Activated CD4-positive, alpha-beta memory T cell treated with anti-CD3 and anti-CD28 coated beads, Interleukin-2, amount 10 ng/mL, durations not matched to agents 7 days and 5 days (primary cell): ENCODE measurements around the gene CCDC188. TPM values are rescaled to one million over a fixed set of nuclear protein-coding genes. Genes with fewer than 3 reads are reported as not detected.

ENCODE experiments used
- CTCF ChIA-PET: fragments of 350-600 bp; sonication (Branson Sonifier 250); formaldehyde crosslinking; loops from one replicate; lab custom pipeline; 2021; ENCODE audit warnings: antibody characterized with exemption, inconsistent platforms; lab: Charles Lee
- POLR2A ChIA-PET: fragments of 350-600 bp; sonication (Branson Sonifier 250); formaldehyde crosslinking; loops from one replicate; lab custom pipeline; 2021; ENCODE audit warnings: antibody characterized with exemption; lab: Charles Lee
- DNase-seq: peaks from one replicate; pipeline ENCODE4 v3.0.0-alpha.2; 2020
- H3K27ac Mint-ChIP-seq: one replicate; pipeline ENCODE4 v1.8.0; 2021; ENCODE audit warnings: mild to moderate bottlenecking, mixed read lengths
- H3K27me3 Mint-ChIP-seq: one replicate; pipeline ENCODE4 v1.8.0; 2021; ENCODE audit warnings: mixed read lengths
- H3K36me3 Mint-ChIP-seq: one replicate; pipeline ENCODE4 v1.8.0; 2021; ENCODE audit warnings: low read depth, mixed read lengths
- H3K4me1 Mint-ChIP-seq: one replicate; pipeline ENCODE4 v1.8.0; 2021; ENCODE audit warnings: mixed read lengths
- H3K4me3 Mint-ChIP-seq: one replicate; pipeline ENCODE4 v1.8.0; 2021; ENCODE audit warnings: mild to moderate bottlenecking, mixed read lengths
- H3K9me3 Mint-ChIP-seq: one replicate; pipeline ENCODE4 v1.8.0; 2021; ENCODE audit warnings: mixed read lengths
- total RNA-seq, 2 experiments: library from RNA; stranded (reverse); gene quantifications; one replicate each; pipeline ENCODE4 v1.2.3, GENCODE V29; 2021

CCDC188 gene
- total RNA-seq, 2 experiments from 2014 or later: 0.33 to 0.76 TPM

GRCh38 chr22:20146777-20147176, 4.1 kb downstream of the CCDC188 start:
- H3K9me3 Mint-ChIP-seq: no peaks in the 10 kb centered on the region
- no peak overlapping the region for H3K27ac Mint-ChIP-seq
- H3K4me1 Mint-ChIP-seq: no peaks in the 10 kb centered on the region
- CTCF ChIA-PET: no interaction called here
- DNase-seq: no peak
- H3K27me3 Mint-ChIP-seq: no peaks in the 10 kb centered on the region
- POLR2A ChIA-PET: no interaction called here
- H3K36me3 Mint-ChIP-seq: no peaks in the 10 kb centered on the region
- H3K4me3 Mint-ChIP-seq: no peak overlapping the region

GRCh38 chr22:20145832-20146223, 5.0 kb downstream of the CCDC188 start:
- POLR2A ChIA-PET: no interaction called here
- Mint-ChIP-seq H3K9me3 (no peaks in the 10 kb centered on the region), H3K27ac (no peak overlapping the region), H3K27me3 (no peaks in the 10 kb centered on the region), H3K36me3 (no peaks in the 10 kb centered on the region), H3K4me3 (no peak overlapping the region), H3K4me1 (no peaks in the 10 kb centered on the region)
- DNase-seq: no peak
- CTCF ChIA-PET: no interaction called here

DNA sequence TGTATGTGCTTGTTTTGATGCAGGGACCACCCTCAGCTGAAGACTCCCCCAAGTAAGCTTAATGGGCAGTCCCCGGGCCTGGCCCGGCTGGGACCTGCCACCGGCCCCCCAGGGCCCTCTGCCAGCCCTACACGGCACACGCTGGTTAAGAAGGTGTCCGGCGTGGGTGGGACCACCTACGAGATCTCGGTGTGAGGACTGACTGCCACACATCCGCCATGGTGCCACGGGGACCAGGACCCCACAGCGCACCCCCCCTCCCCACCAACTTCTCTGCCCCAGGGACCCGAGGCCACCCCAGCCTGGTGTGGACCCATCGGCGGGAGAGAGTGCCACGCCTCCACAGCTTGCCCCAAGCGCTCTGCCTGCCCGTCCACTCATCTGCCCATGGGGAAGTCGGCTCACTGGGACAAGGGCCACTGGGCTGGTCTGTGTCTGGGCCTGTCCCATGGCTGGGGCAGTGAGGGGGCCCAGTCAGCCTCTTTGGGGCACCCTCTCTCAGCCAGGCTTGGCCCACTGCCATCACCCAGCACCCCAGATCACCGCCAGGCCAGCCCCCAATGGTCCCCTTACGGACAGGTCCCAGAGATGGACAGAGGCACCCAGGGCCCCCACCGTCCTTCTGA, 5.5 kb downstream of the CCDC188 start:
- Mint-ChIP-seq H3K9me3 (no peaks in the 10 kb centered on the region), H3K4me3 (no peak overlapping the region), H3K4me1 (no peaks in the 10 kb centered on the region), H3K27me3 (no peaks in the 10 kb centered on the region), H3K36me3 (no peaks in the 10 kb centered on the region), H3K27ac (no peak overlapping the region)
- ChIA-PET POLR2A (no interaction called here), CTCF (no interaction called here)
- DNase-seq: no peak

DNA sequence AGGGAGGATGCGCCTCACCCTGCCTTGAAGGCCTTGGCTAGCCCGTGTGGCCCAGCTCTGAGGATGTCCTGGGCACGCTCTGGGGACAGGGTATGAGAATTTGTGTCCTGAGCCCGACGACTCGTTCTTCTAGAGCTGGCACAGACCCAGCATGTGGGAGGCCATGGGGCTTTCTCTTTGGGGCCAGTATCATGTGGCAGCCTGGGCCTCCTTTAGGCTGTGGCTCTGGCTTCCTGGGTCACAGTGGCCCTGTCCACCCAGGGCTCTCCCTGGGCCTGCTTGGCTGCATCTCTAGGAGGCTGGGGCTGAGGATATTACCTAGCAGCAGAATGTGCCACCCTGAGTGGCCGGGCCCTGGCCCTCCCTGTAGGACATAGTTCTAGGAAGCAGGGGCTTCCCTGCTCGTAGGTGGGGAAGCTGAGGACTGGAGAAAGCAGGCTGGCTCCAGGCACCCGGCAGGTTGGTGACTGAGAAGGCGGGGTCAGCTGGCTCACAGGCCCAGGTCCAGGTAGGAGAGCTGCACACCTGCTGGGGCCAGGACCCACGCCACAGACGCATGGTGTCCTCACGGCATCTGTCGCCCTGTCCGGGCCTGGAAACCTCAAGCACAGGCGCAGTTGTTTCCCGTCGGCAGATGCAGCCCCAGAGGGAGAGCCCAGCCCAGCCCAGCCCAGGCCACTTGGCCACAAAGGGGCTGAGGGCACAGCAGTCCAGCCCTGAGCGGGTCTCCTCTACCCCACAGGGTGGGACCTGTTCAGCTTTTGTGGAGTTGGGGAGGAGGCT, 6.8 kb downstream of the CCDC188 start:
- DNase-seq: no peak
- no peaks in the 10 kb centered on the region for H3K9me3 Mint-ChIP-seq
- no peaks in the 10 kb centered on the region for H3K4me1 Mint-ChIP-seq
- no peak overlapping the region for H3K4me3 Mint-ChIP-seq
- no peaks in the 10 kb centered on the region for H3K27me3 Mint-ChIP-seq
- ChIA-PET CTCF (no interaction called here), POLR2A (no interaction called here)
- H3K36me3 Mint-ChIP-seq: no peaks in the 10 kb centered on the region
- H3K27ac Mint-ChIP-seq: no peak overlapping the region

GRCh38 chr22:20142711-20143621, 7.9 kb downstream of the CCDC188 start:
- ChIA-PET CTCF (no interaction called here), POLR2A (no interaction called here)
- Mint-ChIP-seq H3K9me3 (no peaks in the 10 kb centered on the region), H3K4me3 (no peak overlapping the region), H3K27ac (no peak overlapping the region), H3K36me3 (no peaks in the 10 kb centered on the region), H3K27me3 (no peaks in the 10 kb centered on the region), H3K4me1 (no peaks in the 10 kb centered on the region)
- no peak for DNase-seq

DNA sequence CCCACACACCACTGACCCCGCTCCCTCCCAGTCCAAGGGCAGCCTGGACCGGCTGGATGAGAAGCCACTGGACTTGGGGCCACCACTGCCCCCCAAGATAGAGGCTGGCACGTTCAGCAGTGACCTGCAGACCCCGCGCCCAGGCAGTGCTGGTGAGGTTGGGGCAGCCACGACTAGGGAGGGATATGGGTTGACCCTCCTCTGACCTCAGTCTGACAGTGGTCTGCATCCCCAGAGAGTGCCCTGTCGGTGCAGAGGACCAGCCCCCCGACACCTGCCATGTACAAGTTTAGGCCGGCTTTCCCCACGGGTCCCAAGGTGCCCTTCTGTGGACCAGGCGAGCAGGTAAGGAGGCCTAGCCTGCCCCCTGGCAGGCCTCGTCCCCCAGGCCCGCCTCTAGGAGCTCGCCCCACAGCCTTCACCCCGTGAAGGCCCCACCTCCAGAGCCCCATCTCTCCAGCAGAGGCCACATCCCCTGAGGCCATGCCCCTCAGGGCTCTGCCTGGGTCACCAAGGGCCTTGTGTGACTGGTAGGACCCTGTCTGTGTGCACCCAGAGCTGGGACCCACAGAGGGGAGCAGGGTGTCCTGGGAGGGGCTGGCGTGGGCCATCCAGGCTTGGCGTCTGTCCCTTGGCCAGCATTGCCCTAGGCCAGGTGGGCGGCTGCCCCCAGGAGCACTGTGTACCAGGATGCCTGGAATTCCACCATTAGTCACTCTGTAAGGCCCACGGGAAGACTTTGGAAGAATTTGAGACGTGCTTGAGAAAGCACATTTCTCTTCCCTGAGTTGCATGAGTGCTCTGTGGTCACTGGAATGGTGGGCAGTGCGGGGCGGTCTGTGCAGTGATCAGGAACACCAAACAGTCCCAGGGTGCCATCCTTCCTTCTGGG, 9.4 kb downstream of the CCDC188 start:
- Mint-ChIP-seq H3K9me3 (no peaks in the 10 kb centered on the region), H3K4me1 (no peaks in the 10 kb centered on the region), H3K36me3 (no peaks in the 10 kb centered on the region), H3K4me3 (no peak overlapping the region), H3K27ac (no peak overlapping the region), H3K27me3 (no peaks in the 10 kb centered on the region)
- CTCF ChIA-PET: no interaction called here
- POLR2A ChIA-PET: no interaction called here
- DNase-seq: no peak

GRCh38 chr22:20140521-20140964, 10.3 kb downstream of the CCDC188 start:
- Mint-ChIP-seq H3K9me3 (no peaks in the 10 kb centered on the region), H3K27me3 (no peaks in the 10 kb centered on the region), H3K4me1 (no peaks in the 10 kb centered on the region), H3K36me3 (no peaks in the 10 kb centered on the region), H3K4me3 (no peak overlapping the region), H3K27ac (no peak overlapping the region)
- DNase-seq: no peak
- CTCF ChIA-PET: interaction anchor here (0.6 kb wide), 1 partner anchor 618 kb away, joined by 3 read pairs; no protein-coding TSS in a partner anchor
- POLR2A ChIA-PET: interaction anchor here (0.6 kb wide), 1 partner anchor 10 kb away, joined by 3 read pairs; no protein-coding TSS in a partner anchor

DNA sequence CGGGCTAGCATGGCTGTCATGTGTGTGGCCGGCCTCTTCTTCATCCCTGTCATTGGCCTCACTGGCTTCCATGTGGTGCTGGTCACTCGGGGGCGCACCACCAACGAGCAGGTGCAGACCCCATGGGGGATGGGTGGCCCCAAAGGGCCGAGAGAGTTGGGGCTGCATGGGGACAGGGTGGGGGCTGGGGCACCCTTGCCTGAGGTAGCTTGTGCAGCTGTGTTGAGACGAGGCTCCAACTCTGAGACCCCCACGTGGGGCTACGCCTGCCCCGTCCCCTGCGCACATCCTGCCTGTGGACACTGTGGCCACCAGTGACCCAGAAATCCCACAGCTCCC, 10.8 kb downstream of the CCDC188 start:
- Mint-ChIP-seq H3K9me3 (no peaks in the 10 kb centered on the region), H3K27me3 (no peaks in the 10 kb centered on the region), H3K4me3 (no peak overlapping the region), H3K36me3 (no peaks in the 10 kb centered on the region), H3K27ac (no peak overlapping the region), H3K4me1 (no peaks in the 10 kb centered on the region)
- ChIA-PET CTCF (interaction anchor here (0.6 kb wide), 1 partner anchor 618 kb away, joined by 3 read pairs; no protein-coding TSS in a partner anchor), POLR2A (no interaction called here)
- DNase-seq: no peak

DNA sequence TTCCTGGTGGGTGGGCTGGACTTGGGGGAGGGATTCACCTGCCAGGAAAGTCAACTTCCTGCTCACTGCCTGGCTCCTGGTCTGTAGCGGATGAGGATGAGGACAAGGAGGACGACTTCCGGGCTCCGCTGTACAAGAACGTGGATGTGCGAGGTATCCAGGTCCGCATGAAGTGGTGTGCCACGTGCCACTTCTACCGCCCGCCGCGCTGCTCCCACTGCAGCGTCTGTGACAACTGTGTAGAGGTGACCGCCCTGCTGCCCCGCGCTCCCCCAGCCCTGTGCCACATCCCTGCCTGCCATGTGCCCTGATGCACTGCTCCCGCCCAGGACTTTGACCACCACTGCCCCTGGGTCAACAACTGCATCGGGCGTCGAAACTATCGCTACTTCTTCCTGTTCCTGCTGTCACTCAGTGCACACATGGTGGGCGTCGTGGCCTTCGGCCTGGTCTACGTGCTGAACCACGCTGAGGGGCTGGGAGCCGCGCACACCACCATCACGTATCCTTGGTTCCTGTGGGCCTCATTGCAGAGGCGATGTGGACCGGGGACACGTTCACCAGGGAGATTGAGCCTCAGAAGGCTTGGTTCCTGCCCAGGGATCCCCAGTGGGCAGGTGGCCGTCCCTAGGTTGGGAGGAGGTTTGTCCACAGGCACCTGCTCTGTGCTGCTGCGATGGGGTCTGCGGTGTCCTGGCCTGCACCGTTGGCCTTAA, 11.3 kb downstream of the CCDC188 start:
- no peaks in the 10 kb centered on the region for H3K9me3 Mint-ChIP-seq
- CTCF ChIA-PET: interaction anchor here (0.6 kb wide), 1 partner anchor 619 kb away, joined by 3 read pairs; no protein-coding TSS in a partner anchor

DNA sequence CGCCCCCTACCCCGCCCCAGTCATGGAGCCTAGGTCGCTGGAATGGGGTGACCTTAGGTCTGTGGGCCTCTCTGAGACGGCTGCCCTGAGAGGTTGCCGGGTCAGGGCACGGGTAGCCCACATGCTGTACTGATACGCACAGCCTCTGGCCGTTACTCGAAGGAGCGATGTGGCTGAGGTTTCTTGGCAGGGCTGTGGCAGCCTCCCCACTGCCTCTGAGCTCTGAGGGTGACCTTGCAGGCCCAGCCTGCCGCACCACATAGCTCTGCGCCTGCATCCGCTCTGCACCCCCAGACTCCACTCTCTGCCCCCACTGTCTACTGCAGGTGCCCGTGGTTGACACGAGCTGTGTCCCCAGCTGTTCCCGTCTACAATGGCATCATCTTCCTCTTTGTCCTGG, 12.0 kb downstream of the CCDC188 start:
- no peaks in the 10 kb centered on the region for H3K9me3 Mint-ChIP-seq
- ChIA-PET CTCF (no interaction called here), POLR2A (no interaction called here)
- peaks cover under 1% of the 10 kb centered on the region for H3K4me1 Mint-ChIP-seq
- no peak for DNase-seq
- H3K36me3 Mint-ChIP-seq: no peaks in the 10 kb centered on the region
- H3K27ac Mint-ChIP-seq: no peak overlapping the region
- H3K27me3 Mint-ChIP-seq: no peaks in the 10 kb centered on the region
- no peak overlapping the region for H3K4me3 Mint-ChIP-seq

More for the DNA sequence above, 11.3 kb downstream of the CCDC188 start:
- Mint-ChIP-seq H3K27me3 (no peaks in the 10 kb centered on the region), H3K27ac (no peak overlapping the region), H3K4me1 (no peaks in the 10 kb centered on the region), H3K36me3 (no peaks in the 10 kb centered on the region), H3K4me3 (no peak overlapping the region)
- DNase-seq: no peak
- POLR2A ChIA-PET: no interaction called here

DNA sequence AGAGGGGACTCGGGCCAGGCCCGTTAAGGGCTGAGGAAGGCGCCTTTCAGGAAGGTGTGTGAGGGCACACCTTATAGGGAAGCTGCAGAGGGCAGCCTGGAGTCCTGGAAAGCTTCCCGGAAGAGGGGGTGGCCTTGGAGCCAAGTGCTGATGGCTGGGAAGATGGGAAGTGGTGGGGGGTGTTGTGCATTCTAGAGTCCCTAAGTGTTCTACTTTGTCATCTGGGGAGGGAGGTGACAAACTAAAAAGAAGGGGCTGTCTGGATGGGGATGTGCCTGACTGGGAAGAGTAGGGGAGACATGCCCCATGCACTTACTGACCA, 12.5 kb downstream of the CCDC188 start:
- DNase-seq: no peak
- Mint-ChIP-seq H3K4me1 (peaks cover 3% of the 10 kb centered on the region), H3K4me3 (no peak overlapping the region), H3K27ac (no peak overlapping the region), H3K9me3 (no peaks in the 10 kb centered on the region), H3K36me3 (no peaks in the 10 kb centered on the region), H3K27me3 (no peaks in the 10 kb centered on the region)
- ChIA-PET CTCF (no interaction called here), POLR2A (no interaction called here)
